Esophagus squamous epithelium (tissue), 5 donors: Measurements from ENCODE around the gene PGS1. TPM values are rescaled to one million over a fixed set of nuclear protein-coding genes. Genes with fewer than 3 reads are reported as not detected.

Source experiments
- DNase-seq: peaks from one replicate; lab custom pipeline; 2025; lab: John Stamatoyannopoulos, UW
- H3K27ac ChIP-seq, 4 donors: fragments of 200-600 bp; sonication (generic); one replicate each; pipeline ENCODE4 v1.5.1; 2016 to 2019; ENCODE audit warnings: mild to moderate bottlenecking in 1 of 4
- H3K27me3 ChIP-seq, 4 donors: fragments of 200-600 bp; sonication (generic); 1 replicate in 3 of 4; 2 replicates in 1 of 4; pipeline versions ENCODE4 v1.5.1 to v1.6.0; 2017 to 2021; ENCODE audit warnings: antibody characterized with exemption in 1 of 4
- H3K36me3 ChIP-seq, 3 donors: fragments of 200-600 bp; sonication (generic); one replicate each; pipeline ENCODE4 v1.5.1; 2016 to 2019
- H3K4me1 ChIP-seq, 3 donors: fragments of 200-600 bp; sonication (generic); one replicate each; pipeline ENCODE4 v1.5.1; 2017 to 2019
- H3K4me3 ChIP-seq, 4 donors: fragments of 200-600 bp; sonication (generic); 1 replicate in 3 of 4; 2 replicates in 1 of 4; pipeline ENCODE4 v1.5.1; 2016 to 2019; ENCODE audit warnings: mild to moderate bottlenecking in 2 of 4, moderate library complexity in 1 of 4
- H3K9me3 ChIP-seq, 3 donors: fragments of 200-600 bp; sonication (generic); one replicate each; pipeline ENCODE4 v1.5.1; 2016 to 2019
- CTCF ChIP-seq, 6 experiments: fragments of 450-650 bp in 4 of 6; fragments of 200-600 bp in 2 of 6; sonication (generic) in 2 of 6; IDR thresholded peaks; one replicate each; pipeline ENCODE4 v1.5.1; 2016 to 2019; ENCODE audit warnings: antibody characterized with exemption in 6 of 6, mild to moderate bottlenecking in 4 of 6, moderate library complexity in 4 of 6
- POLR2A ChIP-seq, 4 donors: fragments of 450-650 bp; IDR thresholded peaks; one replicate each; pipeline ENCODE4 v1.6.1; 2017; ENCODE audit warnings: antibody characterized with exemption in 4 of 4, mild to moderate bottlenecking in 4 of 4, moderate library complexity in 3 of 4
- WGBS, 2 donors: methylation state at CpG; one replicate each; pipeline ENCODE4 v1.1.5; 2018; 5-methylcytosine and 5-hydroxymethylcytosine counted together
- intact Hi-C: fragments of 100-400 bp; cut with DNase I; formaldehyde crosslinking; loops from one replicate; pipeline ENCODE4 v1.15.0; 2022
- total RNA-seq, 4 donors: library from RNA; depleted of rRNA; stranded (reverse); fragments of >200 nt; gene quantifications; one replicate each; pipeline ENCODE4 v1.1.0, GENCODE V29; 2016
- donor health status: DM: yes; HTN: yes; CAD: no.

The PGS1 gene
- total RNA-seq, 4 donors from 2014 or later: 18.6 to 32.4 (median 23.0) TPM

GRCh38 chr17:78433780-78434335 lies 55.4 kb downstream of the PGS1 start:
- H3K27me3 ChIP-seq: peaks cover 0 to 17% (median 0%) of the 10 kb centered on the region in 4 donors
- intact Hi-C loops: no loop called here
- H3K4me3 ChIP-seq: no peak overlapping the region
- H3K4me1 ChIP-seq: peaks cover 0 to 18% (median 4%) of the 10 kb centered on the region in 3 donors
- H3K27ac ChIP-seq: no peak overlapping the region
- no peak for DNase-seq
- peaks cover 0 to 14% (median 0%) of the 10 kb centered on the region in 3 donors for H3K36me3 ChIP-seq
- WGBS, 2 donors: 82 to 90% methylated on average over 10 of the region's 13 CpGs
- H3K9me3 ChIP-seq: no peaks in the 10 kb centered on the region
- TF ChIP-seq POLR2A (IDR thresholded peaks at IDR 0.05) (no peak), CTCF (IDR thresholded peaks at IDR 0.05) (no peak)

- no peaks in the 10 kb centered on the region for H3K9me3 ChIP-seq
- intact Hi-C loops: no loop called here
- 40 to 55% methylated on average over 3 to 9 of the region's 18 CpGs for WGBS, 2 donors
These were observed 56.2 kb downstream of the PGS1 start for GRCh38 chr17:78434455-78435329.

GRCh38 chr17:78435330-78436005 lies 57.0 kb downstream of the PGS1 start:
- intact Hi-C loops: no loop called here
- no peaks in the 10 kb centered on the region for H3K9me3 ChIP-seq
- H3K4me1 ChIP-seq: peaks cover 0 to 10% (median 0%) of the 10 kb centered on the region in 3 donors
- no peak overlapping the region for H3K4me3 ChIP-seq
- H3K27ac ChIP-seq: no peak overlapping the region
- no peak for TF ChIP-seq CTCF (IDR thresholded peaks at IDR 0.05)
- H3K36me3 ChIP-seq: no peaks in the 10 kb centered on the region
- peaks cover 0 to 17% (median 0%) of the 10 kb centered on the region in 4 donors for H3K27me3 ChIP-seq
- no peak for DNase-seq
- WGBS, 2 donors: 69 to 83% methylated on average over 16 of the region's 19 CpGs

More at GRCh38 chr17:78434455-78435329, 56.2 kb downstream of the PGS1 start:
- Histone ChIP-seq H3K4me3 (no peak overlapping the region), H3K27ac (no peak overlapping the region), H3K36me3 (peaks cover 0 to 6% (median 0%) of the 10 kb centered on the region in 3 donors), H3K4me1 (peaks cover 0 to 10% (median 0%) of the 10 kb centered on the region in 3 donors), H3K27me3 (peaks cover 0 to 17% (median 0%) of the 10 kb centered on the region in 4 donors)
- no peak for TF ChIP-seq CTCF (IDR thresholded peaks at IDR 0.05)
- TF ChIP-seq POLR2A (IDR thresholded peaks at IDR 0.05): no peak
- no peak for DNase-seq

- DNase-seq: no peak
- Histone ChIP-seq H3K4me3 (no peak overlapping the region), H3K4me1 (peaks cover 0 to 5% (median 0%) of the 10 kb centered on the region in 3 donors), H3K36me3 (no peaks in the 10 kb centered on the region), H3K27me3 (peaks cover 0 to 17% (median 0%) of the 10 kb centered on the region in 4 donors), H3K27ac (no peak overlapping the region), H3K9me3 (no peaks in the 10 kb centered on the region)
- TF ChIP-seq POLR2A (IDR thresholded peaks at IDR 0.05) (no peak), CTCF (IDR thresholded peaks at IDR 0.05) (no peak)
- WGBS, 2 donors: 53 to 80% methylated on average over 3 to 13 of the region's 20 CpGs
- intact Hi-C loops: no loop called here
These were observed 59.2 kb downstream of the PGS1 start for GRCh38 chr17:78437508-78438169.
